Measurements from ENCODE around the gene LATS2.

DNA sequence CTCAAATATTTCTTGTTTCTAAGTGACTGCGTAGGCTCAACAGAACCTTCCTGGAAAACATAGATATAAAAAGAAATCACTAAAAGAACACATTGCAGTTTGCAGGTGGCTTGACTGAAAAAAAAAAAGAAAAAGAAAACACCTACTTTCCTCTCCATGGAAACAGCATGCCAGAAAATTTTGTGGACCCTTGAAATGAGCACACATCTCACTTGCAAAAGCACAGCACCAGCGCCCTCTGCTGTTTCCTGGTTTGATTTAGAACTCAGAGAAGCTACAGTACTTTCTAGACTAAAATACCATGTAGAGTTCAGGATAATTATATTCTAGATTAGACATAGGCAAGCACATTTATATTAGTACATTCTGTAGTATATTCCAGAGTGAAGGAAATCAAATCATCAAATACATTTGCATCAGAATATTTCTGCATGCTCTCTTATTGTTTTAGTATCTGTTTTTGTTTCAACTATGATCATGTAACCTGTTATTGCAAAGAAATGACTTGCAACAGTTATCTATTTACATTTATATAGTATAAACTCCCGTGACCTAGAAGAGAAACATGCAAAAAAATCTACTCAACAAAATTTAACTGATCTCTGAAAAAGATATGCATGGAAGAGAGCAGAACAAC is 136.5 kb downstream of the LATS2 start:
- TF ChIP-seq POLR2A (IDR thresholded peaks at IDR 0.05; ENCODE audit: borderline replicate concordance, extremely low read depth, insufficient read depth, insufficient read length) (no peak), SRF (IDR thresholded peaks at IDR 0.05; ENCODE audit: low read depth) (no peak), TCF7L2 (IDR thresholded peaks at IDR 0.05; ENCODE audit: borderline replicate concordance, extremely low read depth, insufficient read depth, insufficient read length) (no peak)
- TF ChIP-seq, protein P1, sequence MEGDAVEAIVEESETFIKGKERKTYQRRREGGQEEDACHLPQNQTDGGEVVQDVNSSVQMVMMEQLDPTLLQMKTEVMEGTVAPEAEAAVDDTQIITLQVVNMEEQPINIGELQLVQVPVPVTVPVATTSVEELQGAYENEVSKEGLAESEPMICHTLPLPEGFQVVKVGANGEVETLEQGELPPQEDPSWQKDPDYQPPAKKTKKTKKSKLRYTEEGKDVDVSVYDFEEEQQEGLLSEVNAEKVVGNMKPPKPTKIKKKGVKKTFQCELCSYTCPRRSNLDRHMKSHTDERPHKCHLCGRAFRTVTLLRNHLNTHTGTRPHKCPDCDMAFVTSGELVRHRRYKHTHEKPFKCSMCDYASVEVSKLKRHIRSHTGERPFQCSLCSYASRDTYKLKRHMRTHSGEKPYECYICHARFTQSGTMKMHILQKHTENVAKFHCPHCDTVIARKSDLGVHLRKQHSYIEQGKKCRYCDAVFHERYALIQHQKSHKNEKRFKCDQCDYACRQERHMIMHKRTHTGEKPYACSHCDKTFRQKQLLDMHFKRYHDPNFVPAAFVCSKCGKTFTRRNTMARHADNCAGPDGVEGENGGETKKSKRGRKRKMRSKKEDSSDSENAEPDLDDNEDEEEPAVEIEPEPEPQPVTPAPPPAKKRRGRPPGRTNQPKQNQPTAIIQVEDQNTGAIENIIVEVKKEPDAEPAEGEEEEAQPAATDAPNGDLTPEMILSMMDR (IDR thresholded peaks at IDR 0.05 in 2 of 3, conservative IDR thresholded peaks at IDR 0.05 in 1 of 3; ENCODE audit: borderline replicate concordance in 1 of 3, insufficient read depth in 1 of 3, low read depth in 2 of 3, low read length in 2 of 3): peak; percentile 77 to 92 (median 83)

All from HCT116 (cell line).